ENCODE measurements around the gene LRRC1. TPM values are rescaled to one million over a fixed set of nuclear protein-coding genes. Genes with fewer than 3 reads are reported as not detected.

The LRRC1 gene
- total and polyA plus RNA-seq, 8 donors: 5.2 to 11.6 (median 7.6) TPM

DNA sequence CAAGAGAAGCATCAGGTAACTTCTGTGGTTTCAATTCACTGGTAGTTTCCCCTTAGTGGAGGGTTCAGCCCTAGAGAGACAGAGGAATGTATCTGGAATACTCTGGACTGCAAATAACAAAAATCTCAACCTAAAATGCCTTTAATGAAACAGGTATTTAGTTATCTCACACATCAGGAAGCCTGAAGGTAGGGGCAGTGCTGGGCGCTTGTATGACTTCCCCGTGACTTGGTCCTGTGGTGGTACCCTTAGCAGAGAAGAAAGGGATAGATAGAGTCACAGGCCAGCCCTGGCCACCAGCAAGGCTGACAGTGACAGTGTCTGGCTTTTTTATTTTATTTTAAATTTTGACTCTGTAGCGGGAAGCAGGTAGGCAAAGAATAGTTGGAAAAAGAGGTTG is 14.9 kb downstream of the LRRC1 start:
- WGBS, 2 donors: 97 to 99% methylated on average over 3 of the region's 3 CpGs
- TF ChIP-seq, protein P1, sequence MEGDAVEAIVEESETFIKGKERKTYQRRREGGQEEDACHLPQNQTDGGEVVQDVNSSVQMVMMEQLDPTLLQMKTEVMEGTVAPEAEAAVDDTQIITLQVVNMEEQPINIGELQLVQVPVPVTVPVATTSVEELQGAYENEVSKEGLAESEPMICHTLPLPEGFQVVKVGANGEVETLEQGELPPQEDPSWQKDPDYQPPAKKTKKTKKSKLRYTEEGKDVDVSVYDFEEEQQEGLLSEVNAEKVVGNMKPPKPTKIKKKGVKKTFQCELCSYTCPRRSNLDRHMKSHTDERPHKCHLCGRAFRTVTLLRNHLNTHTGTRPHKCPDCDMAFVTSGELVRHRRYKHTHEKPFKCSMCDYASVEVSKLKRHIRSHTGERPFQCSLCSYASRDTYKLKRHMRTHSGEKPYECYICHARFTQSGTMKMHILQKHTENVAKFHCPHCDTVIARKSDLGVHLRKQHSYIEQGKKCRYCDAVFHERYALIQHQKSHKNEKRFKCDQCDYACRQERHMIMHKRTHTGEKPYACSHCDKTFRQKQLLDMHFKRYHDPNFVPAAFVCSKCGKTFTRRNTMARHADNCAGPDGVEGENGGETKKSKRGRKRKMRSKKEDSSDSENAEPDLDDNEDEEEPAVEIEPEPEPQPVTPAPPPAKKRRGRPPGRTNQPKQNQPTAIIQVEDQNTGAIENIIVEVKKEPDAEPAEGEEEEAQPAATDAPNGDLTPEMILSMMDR (IDR thresholded peaks at IDR 0.05): no peak
- H3K9me3 ChIP-seq: no peaks in the 10 kb centered on the region
- FAIRE-seq (no peak), ATAC-seq (no peak), DNase-seq (no peak)
- no peak overlapping the region for H3K27ac ChIP-seq
- H3K27me3 ChIP-seq: no peaks in the 10 kb centered on the region
- intact Hi-C loops (cut with DNase I): loop anchor here in 1 of 3 donors (10.0 kb wide), 1 partner anchor 115 kb away; no protein-coding TSS in a partner anchor
- no peaks in the 10 kb centered on the region for H3K36me3 ChIP-seq
- no peak overlapping the region for H3K4me3 ChIP-seq
- peaks cover 0 to 10% (median 6%) of the 10 kb centered on the region in 3 donors for H3K4me1 ChIP-seq

DNA sequence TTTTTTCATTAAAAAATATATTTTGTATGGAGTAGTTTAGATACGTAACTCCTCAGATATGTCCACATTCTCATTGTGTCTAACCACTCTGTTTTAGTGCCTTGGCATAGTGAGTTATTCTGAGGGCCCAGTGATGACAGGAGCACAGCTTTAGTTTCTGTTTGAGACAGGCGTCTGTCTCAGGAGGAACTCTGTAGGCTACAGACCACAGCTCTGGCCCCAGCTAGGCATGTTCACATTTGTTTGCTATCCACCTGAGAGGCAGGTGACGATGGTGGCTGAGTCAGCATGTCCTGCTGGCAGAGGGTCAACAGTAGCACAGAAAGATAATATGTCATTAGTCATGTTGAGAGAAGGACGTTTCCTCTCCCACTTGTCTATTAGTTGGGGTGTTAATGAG is 16.3 kb downstream of the LRRC1 start:
- Histone ChIP-seq H3K9me3 (no peaks in the 10 kb centered on the region), H3K4me3 (no peak overlapping the region), H3K27ac (peak overlapping the region in 2 of 4 donors; percentile 24 to 57), H3K27me3 (no peaks in the 10 kb centered on the region), H3K36me3 (no peaks in the 10 kb centered on the region), H3K4me1 (peaks cover 0 to 10% (median 8%) of the 10 kb centered on the region in 3 donors)
- TF ChIP-seq, protein P1 (IDR thresholded peaks at IDR 0.05): no peak
- intact Hi-C loops (cut with DNase I): loop anchor here in 1 of 3 donors (10.0 kb wide), 1 partner anchor 114 kb away; no protein-coding TSS in a partner anchor
- 30 to 31% methylated on average over 4 of the region's 4 CpGs for WGBS, 2 donors
- ATAC-seq (peak; percentile 91 to 97 (median 96)), DNase-seq (peak; percentile 58 to 68 (median 65)), FAIRE-seq (no peak)

DNA sequence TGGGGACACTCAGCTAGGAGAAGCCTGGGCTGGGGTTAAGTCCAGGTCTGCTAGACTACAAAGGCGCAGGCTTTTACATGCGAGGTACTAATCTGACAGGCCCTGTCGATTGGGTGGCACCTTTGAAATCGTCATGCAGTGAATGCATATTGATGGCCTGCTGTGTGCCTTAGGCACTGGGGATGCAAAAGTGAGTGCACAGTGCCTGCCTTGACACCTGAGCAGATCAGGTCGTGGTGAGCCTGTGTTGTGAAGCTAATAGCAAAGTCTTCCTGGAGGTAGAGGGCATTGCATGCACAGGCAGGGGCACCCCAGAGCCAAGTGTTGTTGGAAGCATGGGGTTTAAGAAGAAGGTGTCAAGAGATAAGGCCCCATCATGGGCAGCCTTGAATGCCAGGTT is 16.9 kb downstream of the LRRC1 start:
- Histone ChIP-seq H3K9me3 (no peaks in the 10 kb centered on the region), H3K27me3 (no peaks in the 10 kb centered on the region), H3K36me3 (no peaks in the 10 kb centered on the region), H3K27ac (peak overlapping the region in 1 of 4 donors; percentile 57), H3K4me3 (no peak overlapping the region), H3K4me1 (peaks cover 0 to 10% (median 9%) of the 10 kb centered on the region in 3 donors)
- WGBS, 2 donors: 79 to 81% methylated on average over 5 of the region's 5 CpGs
- ATAC-seq (peak in 1 of 4 donors; percentile 7), DNase-seq (no peak), FAIRE-seq (no peak)
- TF ChIP-seq, protein P1 (IDR thresholded peaks at IDR 0.05): no peak
- intact Hi-C loops (cut with DNase I): loop anchor here in 1 of 3 donors (10.0 kb wide), 1 partner anchor 113 kb away; no protein-coding TSS in a partner anchor

DNA sequence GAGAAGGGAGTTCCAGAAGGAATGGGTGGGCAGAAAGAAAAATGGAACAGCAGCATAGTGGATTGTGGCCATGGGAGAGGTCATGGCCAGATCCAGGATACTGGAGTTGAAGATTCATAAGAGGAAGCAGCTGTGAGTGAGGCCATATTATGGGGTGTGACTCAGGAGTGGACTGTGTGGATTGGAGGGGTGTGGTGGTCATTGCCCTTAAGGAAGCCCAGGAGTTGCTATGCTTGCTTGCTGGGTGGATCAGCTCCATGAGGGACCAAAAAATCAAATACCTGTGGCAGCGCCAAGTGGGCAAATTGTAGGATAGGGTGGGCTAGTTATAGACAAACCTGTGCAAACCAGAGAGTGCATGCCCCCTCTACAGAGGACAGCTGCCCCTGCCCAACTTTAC is 18.3 kb downstream of the LRRC1 start:
- no peak for FAIRE-seq
- WGBS, 2 donors: 100% methylated on average over 1 of the region's 1 CpG

More for the DNA sequence above, 18.3 kb downstream of the LRRC1 start:
- intact Hi-C loops (cut with DNase I): loop anchor here in 1 of 3 donors (10.0 kb wide), 1 partner anchor 112 kb away; no protein-coding TSS in a partner anchor
- no peaks in the 10 kb centered on the region for H3K36me3 ChIP-seq
- peaks cover 0 to 10% (median 9%) of the 10 kb centered on the region in 3 donors for H3K4me1 ChIP-seq
- peak in 1 of 4 donors; percentile 24 for ATAC-seq
- DNase-seq: no peak
- no peaks in the 10 kb centered on the region for H3K27me3 ChIP-seq
- H3K27ac ChIP-seq: no peak overlapping the region
- TF ChIP-seq, protein P1 (IDR thresholded peaks at IDR 0.05): no peak
- H3K4me3 ChIP-seq: no peak overlapping the region
- no peaks in the 10 kb centered on the region for H3K9me3 ChIP-seq

All from pancreas (tissue), 10 donors.